DND-41 (cell line): Measurements from ENCODE around the gene SLC12A4.

Source experiments
- ATAC-seq: fragments of 200-7000 bp; cut with Tn5 transposase; 3 replicates; pipeline ENCODE4 v1.9.1; 2021; ENCODE audit warnings: low read depth; ENCODE audit not compliant: insufficient read depth
- DNase-seq: peaks from one replicate; pipeline ENCODE4 v3.0.0-alpha.2; 2020
- H2AFZ ChIP-seq: 2 replicates; pipeline ENCODE4 v1.6.0; 2012; ENCODE audit warnings: low read depth, low read length
- H3K27ac ChIP-seq: 2 replicates; pipeline ENCODE4 v1.5.1; 2012; ENCODE audit warnings: low read length, inconsistent platforms
- H3K27me3 ChIP-seq: fragments of 200-600 bp; sonication (generic); 2 replicates; pipeline ENCODE4 v1.6.0; 2012; ENCODE audit warnings: low read length, mild to moderate bottlenecking, inconsistent platforms; ENCODE audit not compliant: insufficient read depth, poor library complexity
- H3K36me3 ChIP-seq: 2 replicates; pipeline ENCODE4 v1.5.1; 2012; ENCODE audit warnings: low read length, inconsistent platforms; ENCODE audit not compliant: insufficient read depth
- H3K4me1 ChIP-seq: 2 replicates; pipeline ENCODE4 v1.5.1; 2012; ENCODE audit warnings: mild to moderate bottlenecking, low read length; ENCODE audit not compliant: insufficient read depth
- H3K4me2 ChIP-seq: 2 replicates; pipeline ENCODE4 v1.6.0; 2012; ENCODE audit warnings: mild to moderate bottlenecking, moderate library complexity, low read length, inconsistent platforms; ENCODE audit not compliant: insufficient read depth
- H3K4me3 ChIP-seq, 2 experiments: fragments of 200-600 bp in 1 of 2; shearing (Covaris generic) in 1 of 2; 2 replicates each; pipeline ENCODE4 v1.5.1; 2012 to 2016; ENCODE audit warnings: inconsistent platforms in 2 of 2, low read length in 2 of 2, mild to moderate bottlenecking in 2 of 2, low read depth in 1 of 2, moderate library complexity in 1 of 2
- H3K79me2 ChIP-seq: 2 replicates; pipeline ENCODE4 v1.6.0; 2012; ENCODE audit warnings: low read length, inconsistent platforms; ENCODE audit not compliant: insufficient read depth
- H3K9ac ChIP-seq: 2 replicates; pipeline ENCODE4 v1.6.0; 2012; ENCODE audit warnings: low read depth, mild to moderate bottlenecking, inconsistent platforms, low read length, moderate library complexity
- H3K9me3 ChIP-seq: 2 replicates; pipeline ENCODE4 v1.5.1; 2012; ENCODE audit warnings: low read length, moderate library complexity, mild to moderate bottlenecking, inconsistent platforms; ENCODE audit not compliant: insufficient read depth, severe bottlenecking
- H4K20me1 ChIP-seq: 2 replicates; pipeline ENCODE4 v1.6.0; 2012; ENCODE audit warnings: low read length; ENCODE audit not compliant: insufficient read depth
- EZH2 ChIP-seq: IDR thresholded peaks from 3 replicates; pipeline ENCODE4 v1.6.1; 2012; ENCODE audit warnings: borderline replicate concordance, low read depth, mild to moderate bottlenecking, moderate library complexity, low read length, inconsistent platforms; ENCODE audit not compliant: severe bottlenecking
- TF ChIP-seq, protein P1 (sequence below): IDR thresholded peaks from 2 replicates; pipeline ENCODE4 v1.5.1; 2012; ENCODE audit warnings: borderline replicate concordance, low read length, moderate library complexity, mild to moderate bottlenecking; ENCODE audit not compliant: poor library complexity, severe bottlenecking; ENCODE audit errors: extremely low read depth

SLC12A4 gene

DNA sequence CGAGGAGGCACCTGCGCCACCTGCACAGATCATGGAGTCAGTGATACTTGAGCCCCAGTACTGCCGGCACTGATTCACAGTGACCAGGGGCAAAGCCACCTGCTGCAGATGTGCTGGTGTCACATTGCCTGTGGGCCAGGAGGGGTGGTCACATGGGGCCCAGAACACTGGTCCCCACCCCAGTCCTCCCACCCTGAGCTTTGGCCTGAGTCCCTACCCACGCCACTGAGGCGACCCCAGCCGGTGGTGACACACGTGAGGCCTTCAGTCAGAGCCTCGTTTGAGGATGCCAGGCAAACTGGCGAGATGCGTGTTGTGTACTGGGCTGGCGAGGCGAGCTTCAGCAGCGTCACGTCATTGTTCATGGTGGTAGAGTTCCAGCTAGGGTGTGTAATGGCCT, 38.2 kb downstream of the SLC12A4 start:
- no peaks in the 10 kb centered on the region for H3K27me3 ChIP-seq
- H3K9ac ChIP-seq = no peak overlapping the region
- peaks cover 9% of the 10 kb centered on the region for H3K79me2 ChIP-seq
- H3K9me3 ChIP-seq = no peaks in the 10 kb centered on the region
- H3K4me1 ChIP-seq = peaks cover 6% of the 10 kb centered on the region
- no peak overlapping the region for H2AFZ ChIP-seq
- ATAC-seq (no peak), DNase-seq (no peak)
- H3K4me3 ChIP-seq = no peak overlapping the region
- H3K27ac ChIP-seq = no peak overlapping the region
- H4K20me1 ChIP-seq = peaks cover 26% of the 10 kb centered on the region
- H3K4me2 ChIP-seq = no peak overlapping the region
- H3K36me3 ChIP-seq = peaks cover 69% of the 10 kb centered on the region
- no peak for TF ChIP-seq EZH2
- TF ChIP-seq, protein P1, sequence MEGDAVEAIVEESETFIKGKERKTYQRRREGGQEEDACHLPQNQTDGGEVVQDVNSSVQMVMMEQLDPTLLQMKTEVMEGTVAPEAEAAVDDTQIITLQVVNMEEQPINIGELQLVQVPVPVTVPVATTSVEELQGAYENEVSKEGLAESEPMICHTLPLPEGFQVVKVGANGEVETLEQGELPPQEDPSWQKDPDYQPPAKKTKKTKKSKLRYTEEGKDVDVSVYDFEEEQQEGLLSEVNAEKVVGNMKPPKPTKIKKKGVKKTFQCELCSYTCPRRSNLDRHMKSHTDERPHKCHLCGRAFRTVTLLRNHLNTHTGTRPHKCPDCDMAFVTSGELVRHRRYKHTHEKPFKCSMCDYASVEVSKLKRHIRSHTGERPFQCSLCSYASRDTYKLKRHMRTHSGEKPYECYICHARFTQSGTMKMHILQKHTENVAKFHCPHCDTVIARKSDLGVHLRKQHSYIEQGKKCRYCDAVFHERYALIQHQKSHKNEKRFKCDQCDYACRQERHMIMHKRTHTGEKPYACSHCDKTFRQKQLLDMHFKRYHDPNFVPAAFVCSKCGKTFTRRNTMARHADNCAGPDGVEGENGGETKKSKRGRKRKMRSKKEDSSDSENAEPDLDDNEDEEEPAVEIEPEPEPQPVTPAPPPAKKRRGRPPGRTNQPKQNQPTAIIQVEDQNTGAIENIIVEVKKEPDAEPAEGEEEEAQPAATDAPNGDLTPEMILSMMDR = no peak

DNA sequence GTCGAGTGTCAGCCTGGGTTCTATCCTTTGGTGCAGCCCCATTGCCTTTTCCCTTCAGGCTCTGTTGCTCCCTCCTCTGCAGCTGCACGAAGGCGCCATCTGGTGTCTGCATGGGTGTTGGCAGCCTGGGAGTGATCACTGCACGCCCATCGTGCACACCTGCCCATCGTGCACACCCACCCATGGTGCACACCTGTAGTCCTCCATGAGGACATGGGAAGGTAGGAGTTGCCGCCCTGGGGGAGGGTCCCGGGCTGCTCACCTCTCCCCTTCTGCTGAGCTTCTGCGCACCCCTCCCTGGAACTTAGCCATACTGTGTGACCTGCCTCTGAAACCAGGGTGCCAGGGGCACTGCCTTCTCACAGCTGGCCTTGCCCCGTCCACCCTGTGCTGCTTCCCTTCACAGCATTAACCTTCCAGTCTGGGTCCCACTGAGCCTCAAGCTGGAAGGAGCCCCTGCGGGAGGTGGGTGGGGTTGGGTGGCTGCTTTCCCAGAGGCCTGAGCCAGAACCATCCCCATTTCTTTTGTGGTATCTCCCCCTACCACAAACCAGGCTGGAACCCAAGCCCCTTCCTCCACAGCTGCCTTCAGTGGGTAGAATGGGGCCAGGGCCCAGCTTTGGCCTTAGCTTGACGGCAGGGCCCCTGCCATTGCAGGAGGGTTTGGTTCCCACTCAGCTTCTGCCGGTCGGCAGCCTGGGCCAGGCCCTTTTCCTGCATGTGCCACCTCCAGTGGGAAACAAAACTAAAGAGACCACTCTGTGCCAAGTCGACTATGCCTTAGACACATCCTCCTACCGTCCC, 39.7 kb downstream of the SLC12A4 start:
- peaks cover 20% of the 10 kb centered on the region for H4K20me1 ChIP-seq
- H2AFZ ChIP-seq = no peak overlapping the region
- H3K4me1 ChIP-seq = no peaks in the 10 kb centered on the region
- H3K9me3 ChIP-seq = no peaks in the 10 kb centered on the region
- no peak overlapping the region for H3K27ac ChIP-seq
- peaks cover 60% of the 10 kb centered on the region for H3K36me3 ChIP-seq
- no peaks in the 10 kb centered on the region for H3K27me3 ChIP-seq
- H3K9ac ChIP-seq = no peak overlapping the region
- TF ChIP-seq EZH2 = no peak
- TF ChIP-seq, protein P1 = peak; percentile 98
- peaks cover 3% of the 10 kb centered on the region; the same call in 1 of the 2 replicates for H3K79me2 ChIP-seq
- DNase-seq (peak; percentile 82), ATAC-seq (peak; percentile 89)
- no peak overlapping the region for H3K4me2 ChIP-seq
- H3K4me3 ChIP-seq = no peak overlapping the region

DNA sequence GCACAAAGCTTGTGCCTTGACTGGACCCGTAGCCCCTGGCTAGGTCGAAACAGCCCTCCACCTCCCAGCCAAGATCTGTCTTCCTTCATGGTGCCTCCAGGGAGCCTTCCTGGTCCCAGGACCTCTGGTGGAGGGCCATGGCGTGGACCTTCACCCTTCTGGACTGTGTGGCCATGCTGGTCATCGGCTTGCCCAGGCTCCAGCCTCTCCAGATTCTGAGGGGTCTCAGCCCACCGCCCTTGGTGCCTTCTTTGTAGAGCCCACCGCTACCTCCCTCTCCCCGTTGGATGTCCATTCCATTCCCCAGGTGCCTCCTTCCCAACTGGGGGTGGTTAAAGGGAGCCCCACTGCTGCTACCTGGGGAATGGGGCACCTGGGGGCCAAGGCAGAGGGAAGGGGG, 40.3 kb downstream of the SLC12A4 start:
- no peak overlapping the region for H3K9ac ChIP-seq
- TF ChIP-seq EZH2 = no peak
- TF ChIP-seq, protein P1 = no peak
- no peak overlapping the region for H3K4me2 ChIP-seq
- no peaks in the 10 kb centered on the region for H3K9me3 ChIP-seq
- ATAC-seq = peak; percentile 5; the same call in 1 of the 3 replicates
- H2AFZ ChIP-seq = no peak overlapping the region
- H3K79me2 ChIP-seq = peaks cover 3% of the 10 kb centered on the region; the same call in 1 of the 2 replicates
- DNase-seq = no peak
- H3K36me3 ChIP-seq = peaks cover 63% of the 10 kb centered on the region
- peaks cover 24% of the 10 kb centered on the region for H4K20me1 ChIP-seq
- H3K4me1 ChIP-seq = no peaks in the 10 kb centered on the region
- no peak overlapping the region for H3K27ac ChIP-seq
- no peak overlapping the region for H3K4me3 ChIP-seq
- H3K27me3 ChIP-seq = no peaks in the 10 kb centered on the region
